Muscle layer of colon (tissue), 2 donors: ENCODE results near the gene BTG4.

Source experiments
- H3K27ac ChIP-seq: one replicate; pipeline ENCODE4 v1.7.0; 2013; ENCODE audit warnings: low read depth, mild to moderate bottlenecking, low read length, moderate library complexity
- H3K27me3 ChIP-seq, 2 donors: one replicate each; pipeline ENCODE4 v1.7.0; 2013; ENCODE audit warnings: low read length in 2 of 2, mild to moderate bottlenecking in 2 of 2; ENCODE audit not compliant: insufficient read depth in 2 of 2, control insufficient read depth in 1 of 2
- H3K36me3 ChIP-seq: one replicate; pipeline ENCODE4 v1.7.0; 2013; ENCODE audit warnings: mild to moderate bottlenecking, low read length; ENCODE audit not compliant: insufficient read depth
- H3K4me1 ChIP-seq: one replicate; pipeline ENCODE4 v1.7.0; 2013; ENCODE audit warnings: mild to moderate bottlenecking, low read length; ENCODE audit not compliant: insufficient read depth
- H3K4me3 ChIP-seq, 2 donors: one replicate each; pipeline ENCODE4 v1.7.0; 2013; ENCODE audit warnings: low read length in 2 of 2, low read depth in 1 of 2, mild to moderate bottlenecking in 1 of 2, moderate library complexity in 1 of 2
- H3K9ac ChIP-seq: one replicate; pipeline ENCODE4 v1.7.0; 2013; ENCODE audit warnings: low read length
- H3K9me3 ChIP-seq: one replicate; pipeline ENCODE4 v1.7.0; 2013; ENCODE audit warnings: mild to moderate bottlenecking, low read length
- donor health status: abdominal sarcoma.
- donor health status: Adenocarcinoma of cecum.

The BTG4 gene

DNA sequence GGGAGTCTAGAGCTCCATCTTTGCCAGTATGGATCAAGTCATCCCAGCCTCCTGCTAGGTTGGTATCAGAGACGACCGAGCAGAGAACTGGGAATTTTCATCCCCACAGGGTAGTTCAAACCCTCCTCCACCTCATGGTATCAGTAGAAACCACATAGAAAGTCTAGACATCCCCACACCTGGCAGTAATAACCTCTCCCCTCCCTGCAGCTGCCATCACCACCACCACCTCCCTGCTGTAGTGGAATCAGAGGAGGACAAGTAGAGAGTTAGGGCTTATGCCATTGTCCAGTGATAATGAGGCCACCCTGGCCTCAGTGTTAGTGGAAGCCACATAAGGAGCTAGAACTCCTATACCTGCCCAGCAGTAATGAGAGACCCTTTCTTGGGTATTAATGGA, 34.3 kb downstream of the BTG4 start:
- no peak overlapping the region for H3K27ac ChIP-seq
- no peaks in the 10 kb centered on the region for H3K27me3 ChIP-seq
- no peaks in the 10 kb centered on the region for H3K36me3 ChIP-seq
- no peaks in the 10 kb centered on the region for H3K9me3 ChIP-seq
- H3K9ac ChIP-seq, result no peak overlapping the region
- H3K4me1 ChIP-seq, result no peaks in the 10 kb centered on the region
- H3K4me3 ChIP-seq, result no peak overlapping the region

- Histone ChIP-seq H3K4me3 (no peak overlapping the region), H3K27me3 (no peaks in the 10 kb centered on the region), H3K27ac (no peak overlapping the region), H3K4me1 (no peaks in the 10 kb centered on the region), H3K9ac (no peak overlapping the region), H3K36me3 (no peaks in the 10 kb centered on the region), H3K9me3 (no peaks in the 10 kb centered on the region)
Measured at GRCh38 chr11:111476956-111477355, 35.2 kb downstream of the BTG4 start.

- Histone ChIP-seq H3K4me1 (no peaks in the 10 kb centered on the region), H3K9ac (no peak overlapping the region), H3K9me3 (no peaks in the 10 kb centered on the region), H3K36me3 (no peaks in the 10 kb centered on the region), H3K4me3 (no peak overlapping the region), H3K27me3 (no peaks in the 10 kb centered on the region), H3K27ac (no peak overlapping the region)
Measured at GRCh38 chr11:111476366-111476765, 35.8 kb downstream of the BTG4 start.

DNA sequence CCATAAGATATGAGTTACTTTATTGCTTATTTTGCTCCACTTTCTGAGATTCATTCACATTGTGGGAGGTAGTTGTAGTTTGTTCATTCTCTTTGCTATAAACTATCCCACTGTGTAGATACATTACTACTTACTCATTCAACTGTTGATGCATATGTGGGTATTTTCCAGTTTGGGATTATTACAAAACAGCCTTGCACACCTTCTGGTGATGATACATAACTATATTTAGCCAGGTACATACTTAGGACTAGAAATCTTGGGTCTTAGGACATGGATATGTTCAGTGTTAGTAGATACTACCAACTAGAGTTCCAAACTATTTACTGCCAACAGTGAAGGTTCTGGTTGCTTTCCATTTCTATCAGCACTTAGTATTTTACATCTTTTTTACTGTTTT, 37.8 kb downstream of the BTG4 start:
- Histone ChIP-seq H3K9ac (no peak overlapping the region), H3K9me3 (no peaks in the 10 kb centered on the region), H3K27ac (no peak overlapping the region), H3K27me3 (no peaks in the 10 kb centered on the region), H3K36me3 (no peaks in the 10 kb centered on the region), H3K4me3 (no peak overlapping the region), H3K4me1 (no peaks in the 10 kb centered on the region)

GRCh38 chr11:111472228-111472627, 40.0 kb downstream of the BTG4 start:
- no peak overlapping the region for H3K27ac ChIP-seq
- no peak overlapping the region for H3K4me3 ChIP-seq
- no peaks in the 10 kb centered on the region for H3K27me3 ChIP-seq
- no peak overlapping the region for H3K9ac ChIP-seq
- H3K9me3 ChIP-seq, result no peaks in the 10 kb centered on the region
- H3K36me3 ChIP-seq, result no peaks in the 10 kb centered on the region
- H3K4me1 ChIP-seq, result no peaks in the 10 kb centered on the region

GRCh38 chr11:111469200-111469599, 43.0 kb downstream of the BTG4 start:
- no peaks in the 10 kb centered on the region for H3K4me1 ChIP-seq
- H3K4me3 ChIP-seq, result no peak overlapping the region
- no peaks in the 10 kb centered on the region for H3K27me3 ChIP-seq
- H3K9ac ChIP-seq, result no peak overlapping the region
- H3K27ac ChIP-seq, result no peak overlapping the region
- H3K36me3 ChIP-seq, result no peaks in the 10 kb centered on the region
- H3K9me3 ChIP-seq, result no peaks in the 10 kb centered on the region

- Histone ChIP-seq H3K4me1 (no peaks in the 10 kb centered on the region), H3K4me3 (no peak overlapping the region), H3K27me3 (no peaks in the 10 kb centered on the region), H3K9ac (no peak overlapping the region), H3K27ac (no peak overlapping the region), H3K9me3 (no peaks in the 10 kb centered on the region), H3K36me3 (no peaks in the 10 kb centered on the region)
Measured at GRCh38 chr11:111466615-111467014, 45.6 kb downstream of the BTG4 start.

- Histone ChIP-seq H3K9me3 (no peaks in the 10 kb centered on the region), H3K9ac (no peak overlapping the region), H3K27ac (no peak overlapping the region), H3K27me3 (no peaks in the 10 kb centered on the region), H3K36me3 (no peaks in the 10 kb centered on the region), H3K4me3 (no peak overlapping the region), H3K4me1 (peaks cover 6% of the 10 kb centered on the region)
Measured at GRCh38 chr11:111465400-111465799, 46.8 kb downstream of the BTG4 start.

GRCh38 chr11:111463276-111463675, 48.9 kb downstream of the BTG4 start:
- Histone ChIP-seq H3K9me3 (no peaks in the 10 kb centered on the region), H3K36me3 (no peaks in the 10 kb centered on the region), H3K27ac (no peak overlapping the region), H3K4me3 (no peak overlapping the region), H3K4me1 (peaks cover 6% of the 10 kb centered on the region), H3K27me3 (no peaks in the 10 kb centered on the region), H3K9ac (no peak overlapping the region)

DNA sequence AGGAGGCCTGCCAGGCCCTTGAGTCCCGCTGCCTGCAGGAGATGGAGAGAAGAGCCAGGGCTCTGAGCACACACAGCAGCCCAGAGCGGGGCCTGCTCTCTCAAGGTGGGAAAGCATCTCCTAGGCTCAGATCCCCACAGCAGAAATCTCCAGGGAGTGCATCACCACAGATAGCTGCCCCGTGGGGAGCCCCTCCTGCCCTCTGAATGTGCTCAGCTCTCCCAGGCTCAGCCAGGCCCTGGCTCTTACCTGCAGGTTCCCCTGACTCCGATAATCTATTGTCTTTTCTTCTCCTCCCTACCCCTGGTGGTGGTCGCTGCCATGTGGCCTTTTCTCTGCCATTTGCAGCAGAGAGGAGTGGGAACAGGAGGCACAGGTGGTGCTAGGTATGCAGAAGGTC, 49.9 kb downstream of the BTG4 start:
- Histone ChIP-seq H3K9ac (no peak overlapping the region), H3K36me3 (no peaks in the 10 kb centered on the region), H3K9me3 (no peaks in the 10 kb centered on the region)

GRCh38 chr11:111461460-111462235, 50.5 kb downstream of the BTG4 start:
- no peaks in the 10 kb centered on the region for H3K36me3 ChIP-seq
- no peaks in the 10 kb centered on the region for H3K27me3 ChIP-seq
- H3K9ac ChIP-seq, result no peak overlapping the region
- peaks cover 6% of the 10 kb centered on the region for H3K4me1 ChIP-seq
- H3K27ac ChIP-seq, result no peak overlapping the region
- H3K9me3 ChIP-seq, result no peaks in the 10 kb centered on the region
- no peak overlapping the region for H3K4me3 ChIP-seq

More for the DNA sequence above, 49.9 kb downstream of the BTG4 start:
- Histone ChIP-seq H3K4me1 (peaks cover 6% of the 10 kb centered on the region), H3K27ac (no peak overlapping the region), H3K27me3 (no peaks in the 10 kb centered on the region), H3K4me3 (no peak overlapping the region)

DNA sequence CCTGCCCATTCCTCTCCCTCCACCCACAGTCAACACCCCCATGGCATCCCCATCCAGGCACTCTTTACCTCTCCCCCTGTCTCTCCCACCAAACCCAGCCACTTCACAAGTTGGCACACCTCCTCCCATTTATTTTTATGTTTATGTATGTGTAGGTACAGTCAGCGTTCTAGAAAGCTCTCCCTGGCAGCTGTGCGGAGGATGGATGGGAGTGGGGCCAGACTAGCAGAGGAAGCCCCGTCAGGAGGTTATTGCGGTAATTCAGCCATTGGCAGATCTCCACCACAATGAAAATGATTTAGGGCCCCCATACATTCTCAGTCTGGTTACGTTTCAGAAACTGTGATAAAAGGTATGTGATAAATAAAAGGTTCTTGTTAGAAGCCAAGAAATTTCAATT, 51.3 kb downstream of the BTG4 start:
- no peaks in the 10 kb centered on the region for H3K9me3 ChIP-seq
- H3K9ac ChIP-seq, result no peak overlapping the region
- H3K4me1 ChIP-seq, result peaks cover 6% of the 10 kb centered on the region
- no peaks in the 10 kb centered on the region for H3K27me3 ChIP-seq
- no peak overlapping the region for H3K4me3 ChIP-seq
- H3K27ac ChIP-seq, result no peak overlapping the region
- H3K36me3 ChIP-seq, result no peaks in the 10 kb centered on the region
